Activated CD8-positive, alpha-beta memory T cell treated with anti-CD3 and anti-CD28 coated beads for 1 hour (primary cell): ENCODE results near the gene DTX2.
"Not testable (repeated sequence)": the region's sequence is repeated elsewhere in the genome, so short reads cannot be mapped to it uniquely, and the experiment has no call there.

Experiments
- DNase-seq, 2 donors: peaks; one replicate each; pipeline ENCODE4 v3.0.0-alpha.2; 2020; ENCODE audit warnings: low read depth in 1 of 2; ENCODE audit errors: extremely low read depth in 1 of 2

DTX2 gene

DNA sequence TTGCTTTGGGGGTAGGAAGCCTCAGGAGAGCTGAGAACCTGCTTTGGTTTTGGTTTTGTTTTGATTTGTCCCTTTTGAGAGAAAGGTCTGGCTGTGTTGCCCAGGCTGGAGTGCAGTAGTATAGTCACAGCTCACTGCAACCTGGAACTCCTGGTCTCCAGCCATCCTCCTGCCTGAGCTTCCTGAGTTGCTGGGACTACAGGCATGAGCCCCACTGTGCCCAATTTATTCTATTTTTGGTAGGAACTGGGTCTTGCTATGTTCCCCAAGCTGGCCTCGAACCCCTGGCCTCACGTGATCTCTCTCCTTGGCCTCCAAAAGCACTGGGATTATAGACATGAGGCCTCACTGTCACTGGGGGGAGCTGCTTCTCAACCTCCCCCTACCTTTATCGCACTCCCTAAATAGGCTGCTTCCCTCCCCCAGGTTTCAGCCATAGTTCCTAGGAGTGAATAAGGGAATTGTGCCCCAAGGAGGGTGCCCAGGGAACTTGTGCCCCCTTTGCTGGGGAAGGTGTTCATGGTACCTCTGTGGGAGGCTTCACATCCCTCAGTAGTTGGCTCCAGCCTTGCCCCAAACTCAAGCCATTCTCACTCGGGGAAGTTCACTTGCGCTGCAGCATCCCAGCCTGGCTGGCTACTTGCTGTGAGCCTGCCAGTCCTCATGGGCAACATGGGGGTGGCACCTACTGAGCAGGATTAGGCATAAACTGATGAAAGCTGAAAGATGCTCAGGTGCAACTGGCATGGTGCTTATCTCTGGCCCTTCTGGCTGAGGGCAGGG lies 18.7 kb upstream of the DTX2 start:
- not testable (repeated sequence) for DNase-seq

DNA sequence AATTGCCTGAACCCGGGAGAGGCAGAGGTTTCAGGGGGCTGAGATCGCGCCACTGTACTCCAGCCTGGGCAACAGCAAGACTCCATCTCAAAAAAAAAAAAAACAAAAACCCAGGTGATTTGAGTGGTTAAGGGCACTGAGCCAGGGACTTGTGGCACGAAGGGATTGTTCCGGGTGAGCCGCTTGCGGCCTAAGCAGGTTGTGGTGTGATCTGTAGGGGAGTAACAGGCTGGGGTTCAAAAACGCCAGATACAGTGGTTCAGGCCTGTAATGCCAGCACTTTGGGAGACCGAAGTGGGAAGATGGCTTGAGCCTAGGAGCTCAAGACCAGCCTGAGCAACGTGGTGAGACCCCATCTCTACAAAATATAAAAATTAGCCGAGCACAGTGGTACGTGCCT lies 17.7 kb upstream of the DTX2 start:
- DNase-seq = not testable (repeated sequence)

DNA sequence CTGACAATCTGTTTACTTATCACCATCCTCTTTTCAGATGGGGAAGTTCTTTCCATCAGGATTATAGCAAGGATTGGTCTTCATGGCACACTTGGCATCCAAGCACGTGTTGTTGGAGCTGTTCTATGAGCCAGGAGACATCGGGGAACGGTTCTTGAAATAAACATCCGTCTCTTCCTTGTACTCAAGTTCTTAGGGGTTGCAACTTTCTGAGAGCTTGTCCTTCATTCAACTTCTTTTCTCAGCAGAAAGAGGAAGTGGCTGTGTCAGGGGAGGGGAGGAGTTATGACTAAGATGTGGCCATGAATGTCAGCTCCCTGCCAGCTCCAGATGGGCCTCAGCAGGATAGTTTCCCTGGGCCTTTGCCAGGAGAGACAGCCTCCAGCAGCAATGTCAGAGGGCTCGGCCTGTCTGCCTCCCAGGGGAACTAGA lies 15.9 kb upstream of the DTX2 start:
- not testable (repeated sequence) for DNase-seq

DNA sequence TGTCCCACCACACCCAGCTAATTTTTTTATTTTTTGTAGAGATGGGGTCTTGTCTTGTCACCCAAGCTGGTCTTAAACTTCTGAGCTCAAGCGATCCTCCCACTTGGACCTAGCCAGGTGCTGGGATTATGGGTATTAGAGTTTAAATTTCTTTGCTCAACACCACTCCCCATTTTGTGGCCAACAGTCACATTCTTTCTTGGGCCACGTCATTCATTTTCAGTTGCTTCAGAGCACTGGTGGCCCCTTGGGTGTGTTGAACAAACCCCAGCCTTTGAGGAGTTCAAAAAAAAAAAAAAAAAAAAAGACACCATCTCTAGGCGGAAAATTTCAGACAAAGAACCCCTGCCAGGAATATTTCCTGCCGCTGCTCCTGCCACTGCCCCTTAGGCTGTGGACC lies 4.5 kb upstream of the DTX2 start:
- not testable (repeated sequence) for DNase-seq

DNA sequence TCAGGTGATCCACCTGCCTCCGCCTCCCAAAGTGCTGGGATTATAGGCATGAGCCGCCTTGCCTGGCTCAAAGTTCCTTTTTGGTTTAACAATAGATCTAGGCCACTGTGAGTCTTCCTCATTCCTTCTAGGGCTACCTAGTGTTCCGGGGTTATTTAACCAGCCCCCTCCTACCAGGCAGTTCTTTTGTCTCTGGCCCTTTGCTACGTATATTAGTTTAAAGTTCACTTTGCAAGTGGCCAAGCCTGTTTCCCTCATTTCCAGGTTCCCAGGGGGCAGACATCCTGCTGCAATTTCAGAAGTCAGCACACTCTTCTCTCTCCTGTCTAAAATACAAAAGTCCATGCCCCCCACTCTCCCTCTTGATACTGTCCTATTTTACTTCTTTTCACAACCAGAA lies 3.0 kb upstream of the DTX2 start:
- not testable (repeated sequence) for DNase-seq

- DNase-seq = not testable (repeated sequence)
These were observed 742 bp upstream of the DTX2 start for GRCh38 chr7:76460767-76461166.

- not testable (repeated sequence) for DNase-seq
These were observed 868 bp downstream of the DTX2 start for GRCh38 chr7:76462271-76462882.

GRCh38 chr7:76464959-76465358 lies 3.5 kb downstream of the DTX2 start:
- not testable (repeated sequence) for DNase-seq

- not testable (repeated sequence) for DNase-seq
These were observed 4.4 kb downstream of the DTX2 start for GRCh38 chr7:76465950-76466349.

GRCh38 chr7:76467743-76468404 lies 6.4 kb downstream of the DTX2 start:
- not testable (repeated sequence) for DNase-seq

GRCh38 chr7:76471556-76472221 lies 10.2 kb downstream of the DTX2 start:
- not testable (repeated sequence) for DNase-seq

- not testable (repeated sequence) for DNase-seq
These were observed 11.6 kb downstream of the DTX2 start for GRCh38 chr7:76473097-76473496.

DNA sequence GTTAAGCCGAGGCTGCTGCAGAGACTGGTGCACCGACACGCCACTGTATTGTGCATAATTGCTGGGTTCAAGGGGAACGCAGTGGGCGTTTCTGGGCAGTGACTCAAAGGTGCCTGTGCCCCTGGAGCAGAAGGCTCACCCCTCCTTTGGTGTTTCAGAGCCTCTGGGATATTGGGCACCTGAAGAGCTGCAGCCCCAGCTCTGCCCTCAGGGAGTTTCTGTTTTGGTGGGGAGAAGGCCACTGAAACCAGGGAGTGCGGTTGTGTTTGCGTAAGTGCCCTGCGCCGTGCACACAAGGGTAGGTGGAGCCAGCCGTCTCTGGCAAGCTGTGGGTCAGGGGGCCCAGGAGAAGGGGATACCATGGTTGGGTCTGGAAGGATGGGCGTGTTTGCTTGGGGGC lies 14.8 kb downstream of the DTX2 start:
- not testable (repeated sequence) for DNase-seq

DNA sequence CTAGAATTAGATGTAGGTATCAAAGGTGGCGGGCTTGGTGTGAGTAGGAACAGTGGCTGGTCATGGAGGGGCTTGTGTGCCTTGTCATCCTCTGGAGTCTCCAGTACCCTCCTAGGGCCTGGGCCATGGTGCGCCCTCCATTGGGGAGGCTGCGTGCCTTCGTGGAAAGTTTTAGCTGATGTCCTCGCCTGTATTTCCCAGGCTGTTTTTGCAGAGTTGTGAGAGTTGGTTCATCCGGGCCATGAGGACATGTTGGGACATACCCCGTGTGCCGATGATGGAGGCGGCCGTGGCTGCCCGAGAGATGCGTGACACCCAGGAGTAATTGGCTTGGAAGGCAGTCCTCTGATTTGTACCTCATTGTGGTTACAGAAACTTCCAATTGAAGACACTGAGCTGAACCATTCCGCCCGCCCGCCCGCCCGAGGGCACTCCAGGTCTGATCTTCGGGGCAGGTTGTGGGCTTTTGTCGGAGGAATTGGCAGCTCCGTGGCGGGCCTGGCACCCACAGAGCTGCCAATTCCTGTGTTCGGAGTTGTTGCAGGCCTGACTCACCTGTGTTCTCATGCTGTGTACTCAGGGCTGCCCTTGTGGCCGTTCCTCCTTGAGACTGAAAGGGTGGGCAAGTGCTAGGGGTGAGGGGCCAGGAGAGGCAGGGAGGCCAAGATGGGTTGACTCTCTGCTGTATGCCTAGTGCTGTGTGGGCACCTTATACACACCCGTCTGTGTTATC lies 15.4 kb downstream of the DTX2 start:
- not testable (repeated sequence) for DNase-seq

- not testable (repeated sequence) for DNase-seq
These were observed 18.1 kb downstream of the DTX2 start for GRCh38 chr7:76479628-76480027.

DNA sequence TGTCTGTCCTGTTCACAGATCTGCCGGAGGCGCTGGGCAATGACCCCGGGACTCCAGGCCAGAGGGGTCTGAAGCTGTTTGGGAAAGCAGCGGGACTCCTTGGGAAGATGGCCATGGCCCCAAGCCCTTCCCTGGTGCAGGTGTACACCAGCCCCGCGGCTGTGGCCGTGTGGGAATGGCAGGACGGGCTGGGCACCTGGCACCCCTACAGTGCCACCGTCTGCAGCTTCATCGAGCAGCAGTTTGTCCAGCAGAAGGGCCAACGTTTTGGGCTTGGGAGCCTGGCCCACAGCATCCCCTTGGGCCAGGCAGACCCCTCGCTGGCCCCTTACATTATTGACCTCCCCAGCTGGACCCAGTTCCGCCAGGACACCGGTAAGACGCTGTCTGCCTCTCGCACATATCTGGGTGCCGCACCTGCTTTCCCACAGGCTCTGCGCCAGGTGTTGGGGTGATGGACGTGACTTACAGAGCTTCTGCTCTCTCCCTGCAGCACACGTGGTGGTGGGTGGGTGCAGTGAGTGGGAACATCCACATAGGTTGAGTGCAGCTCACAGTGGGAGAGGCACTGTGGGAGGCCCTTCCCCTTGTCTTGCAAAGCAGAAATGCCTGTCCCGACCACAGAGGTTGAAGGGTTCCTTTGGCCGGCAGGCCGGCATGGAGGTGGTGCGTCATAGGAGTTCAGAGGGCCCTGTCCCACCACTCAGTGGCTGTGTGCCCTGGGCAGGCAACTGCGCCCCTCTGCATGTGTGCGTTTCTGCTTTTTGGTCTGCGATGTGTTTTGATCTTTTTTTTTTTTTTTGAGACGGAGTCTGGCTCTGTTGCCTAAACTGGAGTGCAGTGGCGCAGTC lies 19.1 kb downstream of the DTX2 start:
- DNase-seq = not testable (repeated sequence)

DNA sequence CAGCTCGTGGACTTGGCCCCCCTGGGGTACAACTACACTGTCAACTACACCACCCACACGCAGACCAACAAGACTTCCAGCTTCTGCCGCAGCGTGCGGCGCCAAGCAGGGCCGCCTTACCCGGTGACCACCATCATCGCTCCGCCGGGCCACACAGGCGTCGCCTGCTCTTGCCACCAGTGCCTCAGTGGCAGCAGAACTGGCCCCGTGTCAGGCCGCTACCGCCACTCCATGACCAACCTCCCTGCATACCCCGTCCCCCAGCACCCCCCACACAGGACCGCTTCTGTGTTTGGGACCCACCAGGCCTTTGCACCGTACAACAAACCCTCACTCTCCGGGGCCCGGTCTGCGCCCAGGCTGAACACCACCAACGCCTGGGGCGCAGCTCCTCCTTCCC lies 21.2 kb downstream of the DTX2 start:
- not testable (repeated sequence) for DNase-seq

DNA sequence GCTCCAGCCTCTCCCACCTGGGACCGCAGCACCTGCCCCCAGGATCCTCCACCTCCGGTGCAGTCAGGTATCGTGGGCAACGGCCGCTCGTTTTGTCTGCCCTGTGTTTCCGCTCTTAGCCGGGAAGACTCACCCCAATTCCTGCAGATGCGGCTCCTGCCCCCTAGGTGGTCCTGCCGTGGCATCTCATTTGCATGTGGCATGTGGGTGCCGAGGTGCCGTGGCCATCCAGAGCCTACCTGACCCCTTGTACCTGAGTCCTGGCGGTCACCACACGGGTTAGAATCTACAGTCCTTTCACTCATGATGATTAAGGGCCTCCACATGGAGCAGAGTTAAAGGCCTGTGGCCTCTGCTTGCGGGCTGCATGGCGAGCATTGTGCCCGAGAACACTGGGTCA lies 21.6 kb downstream of the DTX2 start:
- DNase-seq = not testable (repeated sequence)

- DNase-seq = not testable (repeated sequence)
These were observed 22.9 kb downstream of the DTX2 start for GRCh38 chr7:76484456-76484855.
